GM21786 (cell line): Measurements from ENCODE around the gene SP140L.
A peak's percentile ranks its signal among the peaks of the same experiment; 100 is the strongest.
"Not testable (repeated sequence)": the region's sequence is repeated elsewhere in the genome, so short reads cannot be mapped to it uniquely, and the experiment has no call there.

Experiments
- ATAC-seq: cut with Tn5 transposase; IDR thresholded peaks from one replicate; pipeline ENCODE4 v1.9.1; 2021; ENCODE audit not compliant: unreplicated experiment

SP140L gene

DNA sequence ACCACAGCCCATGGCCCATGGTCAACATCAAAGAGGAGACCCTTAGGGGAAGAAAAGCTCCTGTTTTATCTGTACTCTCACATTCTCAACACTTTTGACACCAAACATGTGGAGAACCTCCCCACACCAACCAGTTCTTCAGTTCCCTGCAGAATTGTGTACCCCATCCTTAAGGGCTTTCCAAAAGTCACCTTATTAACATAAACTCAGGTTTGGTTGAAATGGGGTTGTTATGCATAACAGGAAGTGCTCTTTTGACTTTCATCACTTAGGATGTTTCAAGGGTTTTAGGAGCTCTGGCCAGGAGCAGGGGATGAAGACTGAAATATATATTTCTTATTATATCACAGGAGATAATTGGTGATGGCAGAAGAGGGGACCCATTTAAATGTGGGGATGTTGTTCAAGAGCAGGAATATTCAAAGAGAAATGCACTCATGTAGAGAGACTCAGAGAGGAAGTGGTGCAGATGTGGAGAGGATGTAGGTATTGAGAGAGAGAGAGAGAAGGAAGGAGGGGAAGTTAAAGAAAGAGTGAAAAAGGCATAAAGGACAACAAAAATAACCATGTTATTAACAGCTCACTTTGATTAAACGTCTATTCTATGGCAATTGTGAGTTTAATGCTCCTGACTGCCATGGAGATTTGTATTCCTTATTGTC lies 35.2 kb downstream of the SP140L start:
- no peak for ATAC-seq

DNA sequence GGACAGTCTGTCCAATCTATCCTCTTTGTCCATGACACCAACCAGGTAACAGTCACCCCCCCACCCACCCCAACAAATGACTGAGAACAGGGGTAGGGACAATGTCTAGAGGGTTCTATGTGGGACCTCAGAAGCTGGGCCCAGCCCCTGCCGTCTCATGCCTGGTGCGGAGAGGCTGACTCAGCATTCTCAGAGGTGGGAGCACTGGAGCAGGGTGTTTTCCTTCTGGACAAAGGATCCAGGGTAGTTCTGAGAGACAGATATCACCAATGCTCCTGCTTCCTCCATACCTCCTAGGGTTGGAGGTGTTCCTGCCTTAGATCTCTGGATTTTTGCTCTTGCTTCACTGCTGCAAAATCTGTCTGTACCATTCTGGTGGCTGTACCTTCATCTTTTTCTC lies 55.1 kb downstream of the SP140L start:
- ATAC-seq: no peak

DNA sequence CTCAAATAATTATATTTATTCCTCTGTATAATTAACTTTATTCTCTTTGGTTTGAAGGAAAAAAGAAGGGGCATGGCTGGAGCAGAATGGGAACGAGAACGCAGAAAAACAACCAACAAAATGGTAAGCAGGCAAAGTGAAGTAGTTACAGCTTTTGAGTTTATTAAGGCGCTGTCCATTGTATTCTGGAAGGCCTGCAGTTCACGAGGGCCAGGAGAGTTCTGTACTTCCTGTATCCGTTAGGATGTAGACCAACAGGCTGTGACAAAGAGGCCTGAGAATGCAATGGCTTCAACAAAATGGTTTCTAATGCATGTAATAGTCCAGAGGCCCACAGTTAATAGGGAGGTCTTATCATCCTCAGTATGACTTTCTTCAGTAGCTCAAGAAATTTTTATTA lies 56.5 kb downstream of the SP140L start:
- ATAC-seq: no peak

DNA sequence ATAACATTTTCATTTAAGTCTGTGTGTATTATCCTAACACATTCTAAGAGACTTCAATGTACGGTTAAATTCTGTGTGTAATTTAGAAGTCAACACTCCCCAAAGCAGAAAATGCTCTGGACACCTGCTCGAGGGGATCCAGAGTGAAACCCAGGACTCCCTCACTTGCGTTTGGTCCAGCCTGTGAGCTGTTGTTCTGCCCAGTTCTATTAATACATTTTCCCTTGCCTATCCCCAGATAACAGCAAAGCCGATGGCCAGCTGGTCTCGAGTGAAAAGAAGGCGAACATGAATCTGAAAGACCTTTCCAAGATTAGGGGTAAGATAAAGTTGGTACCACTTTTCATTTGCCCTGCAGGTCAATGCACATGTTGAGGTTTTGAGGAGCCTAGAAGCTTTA lies 58.0 kb downstream of the SP140L start:
- no peak for ATAC-seq

DNA sequence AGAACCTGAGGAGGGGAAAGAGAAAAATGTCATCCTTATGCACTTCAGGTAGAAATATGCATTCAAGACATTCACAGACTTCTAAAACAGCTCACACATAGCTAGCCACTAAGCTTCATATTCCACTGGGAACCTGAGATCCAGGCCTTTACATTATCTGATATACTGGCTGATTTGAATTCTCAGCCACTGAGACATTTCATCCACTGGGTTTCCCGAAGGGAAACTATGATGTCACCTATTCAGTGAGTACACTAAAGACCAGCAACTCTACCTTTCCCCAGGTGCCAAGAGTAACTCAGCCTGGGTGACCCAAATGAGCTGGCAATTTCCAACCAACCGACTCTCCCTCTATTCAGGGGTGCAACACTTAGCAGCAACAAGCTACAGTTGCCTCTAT lies 67.3 kb downstream of the SP140L start:
- no peak for ATAC-seq

DNA sequence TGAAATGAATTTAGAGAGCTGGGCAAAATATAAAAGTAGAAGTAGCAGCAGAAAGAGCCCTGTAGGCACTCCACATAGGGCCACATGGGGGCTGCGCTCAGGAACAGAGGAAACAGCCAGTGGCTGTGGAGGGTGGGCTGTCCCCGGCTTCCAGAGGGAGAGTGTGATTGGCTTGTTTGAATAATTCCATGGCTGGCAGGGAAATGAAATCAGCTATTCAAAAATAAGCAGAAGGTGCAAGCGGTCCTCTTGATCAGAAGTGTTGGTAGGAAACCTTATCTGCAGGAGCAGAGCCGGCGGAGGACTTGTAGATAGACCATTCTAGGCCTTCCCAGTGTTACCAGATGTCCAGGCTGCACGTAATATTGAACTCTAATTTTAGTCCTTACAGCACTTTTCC lies 71.7 kb downstream of the SP140L start:
- not testable (repeated sequence) for ATAC-seq

DNA sequence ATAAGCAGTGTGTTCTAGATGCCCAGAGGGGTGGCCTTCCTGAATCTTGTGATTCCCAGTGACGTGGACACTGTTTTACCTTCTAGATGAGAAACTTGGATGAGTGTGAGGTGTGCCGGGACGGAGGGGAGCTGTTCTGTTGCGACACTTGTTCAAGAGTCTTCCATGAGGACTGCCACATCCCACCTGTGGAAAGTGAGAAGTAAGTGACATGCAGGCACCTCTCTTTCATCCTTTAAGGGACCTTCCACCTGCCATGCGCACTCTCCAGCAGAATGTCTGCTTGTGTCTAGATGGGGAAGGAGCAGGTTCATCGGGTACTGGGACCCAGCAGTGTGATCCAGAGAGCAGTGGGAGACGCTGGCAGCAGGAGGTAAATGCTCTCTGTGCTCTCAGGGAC lies 73.0 kb downstream of the SP140L start:
- no peak for ATAC-seq

DNA sequence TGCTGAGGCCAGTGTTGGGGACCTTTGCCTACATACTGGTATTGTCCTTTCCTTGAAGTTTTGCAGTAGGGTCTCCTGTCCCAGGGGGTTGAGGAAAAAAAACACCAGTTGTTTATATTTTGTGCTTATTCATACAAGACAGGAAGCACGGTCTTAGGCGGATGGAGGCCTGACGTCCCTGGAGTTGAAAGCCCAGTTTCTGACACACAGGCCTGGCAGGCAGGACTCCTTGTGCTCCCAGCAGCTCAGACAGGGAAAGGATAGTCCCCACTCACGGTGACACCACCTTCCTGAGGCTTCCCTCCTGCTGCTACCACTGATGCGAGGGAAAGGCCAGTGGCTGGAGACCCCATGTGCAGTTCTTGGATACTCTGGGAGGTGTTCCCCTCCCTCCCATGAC lies 73.5 kb downstream of the SP140L start:
- no peak for ATAC-seq

DNA sequence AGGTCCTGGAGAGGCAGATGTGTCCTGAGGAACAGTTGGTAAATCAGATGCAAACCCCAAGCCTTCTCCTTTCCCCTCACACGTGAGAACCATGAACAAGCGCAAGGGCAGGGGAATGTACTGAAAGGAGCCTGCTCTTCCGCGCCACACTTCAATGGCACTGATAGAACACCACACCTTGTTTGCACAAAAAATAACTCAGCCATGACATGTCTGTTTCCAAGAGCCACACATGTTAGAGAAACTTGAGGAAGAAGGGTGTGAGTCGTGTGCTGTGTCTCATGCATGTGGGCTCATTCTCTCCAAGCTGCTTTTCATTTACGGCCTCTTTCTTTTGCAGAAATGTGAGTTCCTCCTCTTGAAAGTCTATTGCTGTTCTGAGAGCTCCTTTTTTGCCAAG lies 74.0 kb downstream of the SP140L start:
- not testable (repeated sequence) for ATAC-seq

DNA sequence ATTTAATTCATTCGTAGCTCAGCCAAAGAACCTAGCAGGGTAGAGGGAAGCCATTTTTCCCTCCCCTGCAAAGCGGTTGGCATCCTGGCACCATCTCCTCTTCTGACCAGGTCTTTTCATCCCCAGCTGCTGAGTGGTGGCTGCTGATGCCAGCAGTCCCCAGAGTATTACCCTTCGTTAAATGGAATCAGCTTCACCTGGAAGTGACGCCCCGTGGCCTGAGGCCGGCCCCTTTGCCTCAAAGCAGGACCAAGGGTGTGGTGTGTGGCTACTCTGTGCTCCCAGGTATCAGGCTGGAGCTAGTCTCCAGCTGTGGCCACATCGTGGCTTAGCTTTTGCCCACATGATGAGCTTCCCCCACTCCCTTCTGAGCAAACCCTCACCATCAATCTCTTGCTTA lies 76.8 kb downstream of the SP140L start:
- ATAC-seq: no peak

DNA sequence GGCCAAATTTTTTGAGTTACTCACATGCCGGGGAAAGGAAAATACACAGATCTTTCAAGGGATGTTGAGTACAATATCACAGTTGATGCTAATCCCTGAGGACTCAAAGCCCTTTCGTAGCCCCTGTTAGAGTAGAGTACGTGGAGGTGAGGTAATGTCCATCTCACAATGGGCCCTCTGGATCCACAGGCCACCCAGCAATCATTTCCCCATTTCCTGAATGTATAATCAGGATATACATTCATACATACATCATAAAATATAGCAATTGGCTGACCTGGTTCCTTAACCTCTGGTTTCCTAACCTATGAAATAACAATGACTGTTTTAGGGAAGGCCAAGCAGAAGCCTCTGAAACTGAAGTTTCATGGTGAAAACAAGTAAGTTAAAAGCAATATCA lies 78.8 kb downstream of the SP140L start:
- ATAC-seq: no peak

DNA sequence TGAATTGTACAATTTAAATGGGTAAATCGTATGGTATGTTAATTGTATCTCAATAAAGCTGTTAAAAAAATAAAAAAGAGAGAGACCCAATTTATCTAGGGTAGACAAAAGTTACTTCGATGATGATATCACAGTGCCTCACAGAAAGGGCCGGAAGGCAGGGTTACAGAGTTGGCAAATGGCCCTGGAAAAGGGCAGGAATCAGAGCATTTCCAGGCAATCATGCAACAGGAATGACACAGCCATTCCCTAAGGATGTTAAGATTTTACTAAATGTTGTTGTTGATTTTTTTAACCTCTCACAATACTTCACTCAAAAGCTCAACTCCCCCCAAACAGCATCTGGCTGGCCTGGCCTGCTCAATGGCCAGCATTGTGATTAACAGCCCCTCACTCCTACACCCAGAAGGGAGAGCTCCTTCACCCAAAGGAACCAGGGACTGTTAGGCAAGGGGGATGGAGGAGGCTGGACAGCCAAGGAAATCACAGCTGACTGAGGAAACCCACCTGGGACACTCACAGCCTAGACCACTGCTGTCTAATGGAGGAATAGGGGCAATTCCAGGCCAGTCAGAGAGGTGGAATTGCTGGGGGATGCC lies 81.3 kb downstream of the SP140L start:
- no peak for ATAC-seq

DNA sequence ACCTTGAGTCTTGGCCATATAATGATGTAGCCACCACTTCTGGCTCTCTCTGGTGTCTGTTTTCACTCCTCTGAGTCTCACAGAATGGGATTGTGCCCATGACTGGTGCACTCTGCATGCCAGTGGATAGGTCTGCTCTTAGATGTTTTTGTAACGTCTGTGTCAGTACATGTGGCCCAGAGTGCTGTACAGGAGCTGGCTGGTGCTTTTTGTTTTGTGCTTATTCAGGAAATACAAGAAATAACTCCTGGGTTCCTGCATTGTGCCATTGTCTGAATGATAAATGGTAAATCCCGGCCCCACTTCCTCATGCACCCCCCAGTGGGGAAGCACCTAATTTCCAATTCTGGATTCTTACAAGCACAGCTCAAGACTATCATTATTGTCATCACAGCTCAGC lies 82.3 kb downstream of the SP140L start:
- not testable (repeated sequence) for ATAC-seq

DNA sequence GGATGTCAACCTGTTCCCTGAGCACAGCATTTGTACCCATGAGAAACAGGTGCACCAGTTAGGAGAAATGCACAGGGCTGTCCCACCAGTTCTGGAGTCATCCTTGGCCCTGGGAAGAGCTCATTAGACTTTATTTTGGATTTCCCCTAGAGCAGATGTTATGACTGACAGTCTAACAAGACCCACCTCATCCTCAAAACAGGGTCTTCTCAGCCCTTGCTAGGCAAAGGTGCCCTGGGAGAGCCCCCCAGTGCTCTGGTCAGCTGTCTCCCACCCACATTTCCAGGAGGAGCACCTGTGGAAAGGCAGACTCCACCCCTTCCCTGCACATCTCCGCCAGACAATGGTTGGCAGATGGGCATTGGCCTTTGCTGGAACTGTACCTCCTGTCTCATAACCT lies 83.3 kb downstream of the SP140L start:
- no peak for ATAC-seq

DNA sequence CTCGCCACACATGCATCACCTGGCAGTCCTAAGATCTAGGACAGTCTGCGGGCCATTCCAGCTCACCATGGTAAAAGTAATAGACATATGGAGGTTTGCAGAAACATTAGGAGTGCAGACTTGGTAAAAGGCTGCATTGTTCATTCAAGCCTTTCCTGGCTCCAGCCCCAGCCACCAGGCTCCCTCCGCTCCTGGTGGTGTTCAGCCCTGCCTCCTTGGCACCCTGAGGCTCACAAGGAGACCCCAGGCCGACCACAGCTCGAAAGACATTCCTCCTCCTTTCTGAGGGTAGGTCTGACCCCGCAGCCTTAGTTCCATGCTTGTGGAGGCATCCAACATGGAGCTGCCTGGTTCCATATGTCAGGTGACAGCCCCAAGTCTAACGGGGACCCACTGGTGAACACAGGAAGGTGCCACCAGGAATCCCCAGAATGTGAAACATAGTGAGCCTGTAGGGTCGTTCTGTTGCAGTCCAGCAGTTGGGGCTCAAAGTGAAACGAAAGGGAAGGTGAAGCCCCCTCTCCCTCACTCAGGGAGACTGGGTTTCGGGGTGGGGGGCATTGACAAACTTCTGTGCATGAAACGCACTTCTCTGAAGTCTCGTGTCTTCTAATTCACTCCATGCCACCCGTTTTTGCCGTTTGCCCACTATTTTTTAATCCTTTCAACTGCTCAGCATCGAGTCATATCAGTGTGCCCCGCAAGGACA lies 84.0 kb downstream of the SP140L start:
- no peak for ATAC-seq

DNA sequence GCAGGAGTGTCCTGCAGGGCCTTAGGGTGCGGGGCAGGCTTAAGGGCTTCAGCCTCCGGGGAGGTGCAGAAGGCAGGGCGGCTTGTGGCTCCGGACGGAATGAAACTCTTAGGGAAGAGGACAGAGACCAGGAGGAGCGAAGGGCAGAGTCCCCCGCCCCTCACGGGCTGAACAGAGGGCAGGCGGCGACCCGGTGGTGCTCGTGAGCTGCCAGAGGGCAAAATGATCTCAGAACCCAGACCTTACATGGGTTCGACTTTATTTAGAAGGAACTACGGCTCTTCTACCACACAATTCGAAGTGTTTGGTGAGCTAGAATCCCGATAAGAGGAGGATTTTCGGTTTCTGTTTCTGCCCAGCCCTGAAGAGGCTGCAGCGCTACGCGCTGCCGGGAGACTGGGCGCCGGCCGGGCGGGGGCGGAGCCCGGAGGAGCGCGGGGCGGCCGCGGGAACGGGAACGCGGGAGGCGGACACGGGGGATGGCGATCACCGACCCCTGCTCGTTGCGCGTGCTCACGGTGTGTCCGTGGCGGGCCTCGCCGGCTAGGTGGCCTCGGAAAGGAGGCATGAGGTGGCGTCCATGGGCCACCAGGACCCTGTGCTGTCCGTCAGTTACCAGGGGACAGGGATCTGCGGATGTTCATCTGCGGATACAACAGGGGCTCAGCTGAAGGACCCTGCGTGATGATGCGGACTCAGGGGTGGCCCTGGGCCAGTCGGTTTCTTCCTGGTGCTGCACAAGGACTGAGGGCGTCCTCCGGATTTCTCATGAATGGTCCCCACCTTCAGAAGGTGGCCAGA lies 84.8 kb downstream of the SP140L start:
- peak; percentile 46 for ATAC-seq

DNA sequence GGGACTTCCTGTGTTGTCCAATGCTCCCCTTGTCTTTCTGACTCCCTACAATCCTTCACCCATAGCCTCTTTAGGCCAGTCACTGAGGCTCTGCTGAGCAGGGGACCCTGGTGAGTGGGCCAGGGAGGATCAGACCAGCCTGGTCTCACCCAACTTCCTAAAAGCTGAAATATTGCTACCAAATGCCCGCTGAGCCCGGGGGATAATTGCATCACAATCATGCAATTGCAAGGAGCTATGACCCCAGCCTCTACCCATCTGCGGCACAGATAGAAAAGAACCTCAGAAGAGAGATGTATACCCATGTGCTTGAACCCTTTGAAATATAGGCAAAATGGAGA lies 85.3 kb downstream of the SP140L start:
- ATAC-seq: no peak

DNA sequence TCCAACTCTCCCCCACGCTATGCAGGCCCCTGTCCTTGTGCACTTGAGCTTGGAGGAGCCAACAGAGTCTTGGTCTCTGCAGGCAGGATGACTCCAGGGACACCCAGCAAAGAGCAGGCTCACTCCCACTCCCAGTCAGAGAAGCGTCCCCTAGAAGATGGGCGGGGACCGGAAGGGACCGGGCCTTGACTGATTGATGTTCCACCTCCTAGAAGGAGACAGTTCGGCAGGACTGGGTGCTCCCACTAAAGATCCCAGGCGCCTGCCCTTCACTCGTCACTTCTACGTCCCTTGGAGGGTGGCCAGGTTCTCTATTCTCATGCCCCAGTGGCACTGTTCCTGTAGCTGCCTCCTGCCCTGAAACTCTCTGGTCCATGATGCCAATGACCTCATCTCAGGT lies 85.9 kb downstream of the SP140L start:
- no peak for ATAC-seq

DNA sequence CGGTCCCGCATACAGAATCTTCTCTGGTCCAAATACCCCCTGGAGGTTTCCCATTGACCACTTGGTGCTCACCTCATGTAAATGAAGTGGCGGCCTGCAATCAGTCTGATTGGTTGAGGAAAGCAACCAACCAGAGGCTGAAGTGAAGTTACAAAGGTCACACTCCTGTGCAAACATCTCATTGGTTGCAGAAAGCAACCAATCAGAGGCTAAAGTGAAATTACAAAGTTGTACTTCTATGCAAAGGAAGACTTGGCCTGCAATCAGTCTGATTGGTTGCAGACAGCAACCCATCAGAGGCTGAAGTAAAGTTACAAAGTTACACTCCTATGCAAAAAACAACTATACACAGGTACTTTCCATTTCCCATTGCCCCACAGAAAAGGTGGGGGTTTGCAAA lies 86.5 kb downstream of the SP140L start:
- no peak for ATAC-seq

DNA sequence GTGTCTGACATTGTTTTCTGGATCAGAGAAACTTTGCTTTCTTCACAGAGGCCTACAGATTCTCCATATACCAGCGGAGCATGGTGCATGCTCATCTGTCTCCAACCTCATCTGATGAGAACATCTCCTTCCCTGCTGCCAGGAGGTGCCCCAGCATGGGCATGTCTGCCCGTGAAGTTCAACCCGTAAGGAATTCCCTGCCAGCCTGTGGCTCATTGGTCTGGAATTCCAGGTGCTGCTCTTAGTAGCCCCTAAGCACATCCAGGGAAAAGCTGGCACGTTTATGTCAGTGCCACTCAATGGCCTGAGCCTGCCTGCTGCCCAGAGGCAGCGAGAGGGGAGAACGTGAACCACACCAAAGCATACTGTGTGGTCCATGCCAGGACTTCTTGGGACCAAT lies 87.3 kb downstream of the SP140L start:
- no peak for ATAC-seq

DNA sequence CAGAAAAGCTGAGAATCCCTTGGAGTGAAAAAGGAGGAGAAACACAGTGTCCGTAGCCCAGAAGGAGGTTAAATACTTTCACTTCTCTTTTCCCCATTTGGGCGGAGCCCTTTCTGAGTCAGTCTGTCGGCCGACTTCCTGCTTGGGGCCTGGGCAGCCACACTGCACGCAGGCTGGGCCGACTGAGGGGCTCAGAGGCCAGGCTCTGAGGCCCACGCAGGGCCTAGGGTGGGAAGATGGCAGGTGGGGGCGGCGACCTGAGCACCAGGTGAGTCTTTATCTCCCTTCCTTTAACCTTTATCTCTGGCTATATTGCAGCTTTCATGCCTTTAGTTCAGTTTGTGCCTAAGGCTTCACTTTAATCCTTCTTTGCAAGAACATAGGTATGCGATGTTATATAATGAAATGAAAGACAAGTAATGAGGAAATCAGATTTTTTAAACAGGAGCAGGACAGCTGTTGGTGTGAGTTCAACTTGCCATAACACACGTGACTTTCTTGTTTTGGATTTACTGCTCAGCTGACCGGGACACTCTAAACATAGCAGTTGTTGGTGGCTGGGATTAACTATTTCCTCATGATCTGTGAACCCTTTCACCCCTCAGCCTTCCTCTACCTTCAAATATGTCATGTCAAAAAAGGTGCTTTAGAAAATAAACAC lies 89.2 kb downstream of the SP140L start, which contains the start of gene SP100:
TSS of gene SP100 (plus strand) at position 141 of the 661 bp plus-strand sequence. CDS start at position 237, 96 bp downstream.
- peak; percentile 76 for ATAC-seq
